ENCODE measurements around the gene TSPAN33.

GRCh38 chr7:129134356-129134987 is 10.0 kb upstream of the TSPAN33 start:
- TF ChIP-seq FOXP2 (optimal IDR thresholded peaks at IDR 0.05; ENCODE audit: control extremely low read depth, extremely low read length, insufficient read depth) = no peak
- TF ChIP-seq EZH2 (IDR thresholded peaks at IDR 0.05) = no peak
